Activated T-helper 1 cell treated with anti-CD3 and anti-CD28 coated beads, Interleukin-2, amount 50 U/mL, for 16 hours (primary cell): ENCODE results near the gene ZNF70.

Experiments
- DNase-seq, 2 donors: peaks; one replicate each; pipeline ENCODE4 v3.0.0-alpha.2; 2020; ENCODE audit warnings: low read depth in 1 of 2, low spot score in 1 of 2

The ZNF70 gene

DNA sequence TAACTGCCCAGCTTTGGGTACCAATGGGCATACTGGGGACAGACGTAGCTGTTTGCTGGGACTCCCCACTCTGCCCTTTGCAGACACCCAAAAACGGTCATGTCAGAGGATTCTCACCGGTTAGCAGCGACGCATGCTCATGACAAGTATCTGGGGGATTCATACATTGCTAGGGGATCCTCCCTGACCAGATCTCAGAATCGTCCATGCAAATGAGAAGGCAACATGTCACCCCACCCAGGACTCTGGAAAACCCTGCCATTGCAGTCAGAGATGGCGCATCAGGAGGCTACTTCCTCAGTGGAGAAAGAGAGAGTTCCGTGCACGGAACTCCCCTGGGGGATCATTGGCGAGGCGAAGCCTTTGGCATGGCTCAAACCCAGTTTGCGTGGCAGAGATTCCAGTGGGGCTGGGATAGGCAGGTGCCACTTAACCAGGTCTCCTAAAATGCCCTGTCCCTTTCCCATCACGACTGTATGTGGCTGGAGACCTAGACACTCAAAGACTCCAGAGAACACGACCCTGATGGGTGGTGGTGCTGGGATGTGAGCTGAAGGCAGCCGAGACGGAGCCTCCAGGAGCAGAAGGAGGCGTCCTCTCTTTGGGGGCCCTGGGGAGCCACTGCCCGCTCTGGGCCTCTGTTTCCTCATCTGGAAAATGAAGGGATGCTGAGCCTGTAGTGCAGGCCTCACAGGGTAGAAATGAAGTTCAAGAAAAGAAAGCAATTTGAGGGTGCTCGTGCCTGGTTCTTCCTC is 55.2 kb downstream of the ZNF70 start:
- no peak for DNase-seq

DNA sequence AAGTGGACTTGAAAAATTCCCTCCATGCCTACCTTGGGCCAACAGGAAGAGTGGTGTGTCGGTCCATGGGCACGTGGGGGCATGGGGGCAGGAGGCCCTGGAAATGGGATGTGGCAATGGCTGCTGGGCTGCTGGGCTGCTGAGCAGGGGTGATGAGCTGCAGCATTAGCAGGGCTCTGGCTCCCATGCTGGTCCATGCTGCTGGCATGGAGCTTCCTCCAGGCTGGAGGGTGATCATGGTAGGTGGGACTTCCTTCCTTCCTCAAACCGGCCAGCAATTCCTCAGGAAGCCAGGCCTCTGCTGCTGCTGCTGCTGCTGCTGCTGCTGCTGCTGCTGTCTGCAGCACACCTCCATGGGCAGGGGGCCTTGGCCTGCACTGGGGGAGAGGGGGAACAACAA is 55.8 kb downstream of the ZNF70 start:
- no peak for DNase-seq

DNA sequence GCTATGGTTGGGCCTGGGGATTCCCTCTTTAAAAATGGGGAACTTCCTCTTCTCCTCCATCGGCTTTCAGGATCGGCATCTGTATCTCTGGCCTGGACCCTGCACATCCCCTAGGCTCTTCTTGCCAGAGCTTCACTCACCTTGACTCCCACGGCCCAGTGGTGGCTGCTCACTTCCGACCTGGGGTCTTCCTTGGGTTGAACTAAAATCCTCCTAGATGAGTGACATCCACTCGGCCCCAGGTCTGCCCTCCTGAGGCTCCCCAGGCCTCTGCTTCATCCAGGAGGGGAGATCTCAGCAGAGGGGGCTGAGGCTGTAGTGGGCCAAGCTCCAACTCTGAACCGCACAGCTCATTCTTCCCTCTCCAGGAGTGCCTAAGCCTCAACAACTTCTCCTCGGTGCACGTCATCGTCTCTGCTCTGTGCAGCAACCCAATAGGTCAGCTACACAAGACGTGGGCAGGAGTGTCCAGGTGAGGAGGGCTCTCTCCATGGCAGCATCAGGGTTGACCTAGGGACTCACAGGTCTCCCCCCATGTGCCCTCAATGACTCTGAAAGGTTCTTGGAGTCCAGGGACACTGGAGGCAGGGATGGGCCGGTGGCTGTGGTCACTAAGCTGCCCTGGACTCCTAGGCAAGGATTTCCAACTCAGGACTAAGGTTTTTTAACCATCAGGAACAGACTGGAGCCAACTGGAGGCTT is 56.8 kb downstream of the ZNF70 start:
- DNase-seq: no peak

DNA sequence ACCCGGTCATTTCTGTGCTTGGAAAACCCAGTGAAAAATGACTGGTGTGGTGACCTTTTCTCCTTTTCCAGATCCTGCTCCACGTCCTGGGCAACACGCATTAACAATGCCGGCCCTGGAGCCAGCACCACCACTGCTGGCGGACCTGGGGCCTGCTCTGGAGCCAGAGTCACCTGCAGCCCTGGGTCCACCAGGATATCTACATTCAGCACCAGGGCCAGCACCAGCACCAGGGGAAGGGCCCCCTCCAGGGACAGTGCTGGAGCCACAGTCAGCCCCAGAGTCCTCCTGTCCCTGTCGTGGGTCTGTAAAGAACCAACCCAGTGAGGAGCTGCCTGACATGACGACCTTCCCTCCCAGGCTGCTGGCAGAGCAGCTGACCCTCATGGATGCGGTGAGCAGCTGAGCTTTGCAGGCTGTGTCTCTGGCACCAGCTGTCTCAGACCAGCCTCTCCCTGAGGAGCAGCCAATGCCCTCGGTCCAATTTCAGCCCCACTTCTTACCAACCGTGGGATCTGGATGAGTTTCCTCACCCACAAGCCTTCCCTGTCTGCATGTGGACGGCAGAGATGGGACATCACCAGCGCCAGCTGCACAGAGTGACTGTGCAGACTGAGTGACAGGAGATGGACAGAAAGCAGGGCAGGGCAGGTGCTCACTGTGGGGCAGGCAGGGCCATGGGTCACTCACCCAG is 58.2 kb downstream of the ZNF70 start:
- no peak for DNase-seq

DNA sequence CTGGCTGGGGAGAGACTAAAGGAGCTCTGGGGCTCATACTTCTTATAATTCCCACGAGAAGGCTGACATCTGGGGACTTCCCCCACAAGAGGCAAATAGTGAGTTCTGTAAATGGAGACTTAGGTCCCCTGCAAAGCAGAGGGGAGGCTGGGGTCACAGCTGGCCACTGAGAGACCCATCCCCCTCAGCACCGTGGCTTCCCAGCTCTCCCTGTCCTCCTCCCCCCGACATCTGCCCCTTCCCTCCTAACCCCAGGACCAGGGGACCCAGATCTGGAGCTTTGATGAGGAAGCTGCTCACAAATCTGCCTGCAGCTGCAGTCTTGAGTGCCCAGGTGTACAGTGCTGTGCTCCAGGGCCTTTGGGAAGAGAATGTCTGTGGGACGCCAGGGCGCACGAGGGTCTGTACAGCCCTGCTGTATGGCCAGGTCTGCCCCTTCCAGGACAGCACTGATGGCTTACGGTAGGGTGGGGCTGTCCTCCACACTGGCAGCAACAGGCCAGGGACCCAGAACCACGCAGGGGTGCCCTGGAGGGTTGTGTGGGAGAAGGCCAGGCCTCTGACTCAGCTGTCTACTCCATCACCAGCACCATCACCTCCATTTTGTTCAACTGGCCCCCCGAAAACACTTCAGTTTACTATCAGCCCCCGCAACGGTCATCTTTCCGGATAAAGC is 59.0 kb downstream of the ZNF70 start:
- no peak for DNase-seq

DNA sequence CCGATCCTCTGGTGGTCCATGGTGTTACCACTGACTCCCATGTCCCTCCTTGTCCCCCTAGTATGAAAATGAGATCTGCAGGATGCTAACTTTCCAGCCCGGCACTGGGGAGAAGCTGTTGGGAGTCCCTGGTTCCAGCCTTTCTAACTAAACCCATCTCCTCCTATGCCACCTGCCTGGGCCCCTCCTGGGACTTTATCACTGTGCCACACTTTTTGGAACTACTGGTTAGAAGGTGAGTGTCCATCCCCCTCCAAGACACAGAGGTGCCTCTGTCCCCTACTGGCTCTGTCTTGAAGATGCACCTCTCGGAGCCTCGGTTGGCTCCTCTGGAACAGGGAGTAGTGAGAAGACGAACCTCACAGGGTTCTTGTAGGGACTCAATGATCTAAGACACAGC is 60.2 kb downstream of the ZNF70 start, which contains the start of gene RGL4:
Gene RGL4 (plus strand): TSS at position 301 of the 400 bp plus-strand sequence. CDS start 1,018 bp downstream, outside the sequence.
- no peak for DNase-seq

DNA sequence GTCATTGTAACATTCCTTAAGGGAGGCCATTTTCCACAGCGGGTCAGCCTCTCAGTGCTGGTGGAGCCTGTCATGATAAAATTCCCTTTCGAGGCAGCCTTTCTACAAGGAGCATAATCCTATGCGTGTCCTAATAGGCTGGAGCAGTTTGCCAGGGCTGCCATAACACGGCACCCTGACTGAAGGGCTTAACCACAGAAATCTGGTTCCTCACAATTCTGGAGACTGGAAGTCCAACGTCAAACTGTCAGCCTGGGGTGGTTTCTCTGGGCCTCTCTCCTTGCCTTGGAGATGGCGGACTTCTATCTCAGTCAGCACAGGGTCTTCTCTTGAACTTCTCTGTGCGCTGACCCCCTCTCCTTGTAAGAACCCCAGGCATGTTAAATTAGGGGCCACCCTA is 61.5 kb downstream of the ZNF70 start:
- no peak for DNase-seq
